ENCODE data around the gene LRRC55.
"Not testable (repeated sequence)": the region's sequence is repeated elsewhere in the genome, so short reads cannot be mapped to it uniquely, and the experiment has no call there.

The LRRC55 gene

DNA sequence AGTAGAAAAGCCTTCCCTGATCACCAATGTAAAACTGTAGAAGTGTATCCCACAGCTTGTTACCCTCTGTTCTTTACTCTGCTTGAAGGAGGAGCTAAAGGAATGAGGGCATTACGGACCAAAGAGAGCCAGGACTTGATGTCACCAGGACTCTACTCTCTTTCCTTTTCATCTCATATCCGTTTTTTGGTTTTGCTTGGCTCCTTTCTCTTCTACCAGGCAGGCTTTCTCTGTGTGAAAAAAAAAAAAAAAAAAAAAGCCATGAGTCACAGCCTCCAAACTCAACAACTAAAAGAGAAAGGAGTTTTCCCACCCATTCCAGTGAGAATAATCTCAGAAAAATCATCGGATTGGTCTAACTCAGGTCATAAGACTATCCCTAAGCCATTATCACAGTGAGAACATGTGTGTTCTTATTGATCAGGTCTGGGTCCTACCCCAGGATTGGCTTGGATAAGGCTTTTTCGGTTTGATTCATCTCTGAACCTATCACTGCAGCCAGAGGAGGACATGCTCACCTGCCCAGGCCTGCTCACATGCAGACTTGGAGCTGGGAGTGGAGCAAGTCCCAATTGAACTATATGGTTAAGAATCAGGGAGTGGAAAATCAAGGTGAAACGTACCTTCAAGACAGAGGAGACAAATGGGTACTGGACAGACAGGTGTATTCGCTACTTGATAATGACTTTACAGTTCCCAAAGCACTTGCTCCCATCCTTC is 19.4 kb upstream of the LRRC55 start:
- DNase-seq, result no peak

DNA sequence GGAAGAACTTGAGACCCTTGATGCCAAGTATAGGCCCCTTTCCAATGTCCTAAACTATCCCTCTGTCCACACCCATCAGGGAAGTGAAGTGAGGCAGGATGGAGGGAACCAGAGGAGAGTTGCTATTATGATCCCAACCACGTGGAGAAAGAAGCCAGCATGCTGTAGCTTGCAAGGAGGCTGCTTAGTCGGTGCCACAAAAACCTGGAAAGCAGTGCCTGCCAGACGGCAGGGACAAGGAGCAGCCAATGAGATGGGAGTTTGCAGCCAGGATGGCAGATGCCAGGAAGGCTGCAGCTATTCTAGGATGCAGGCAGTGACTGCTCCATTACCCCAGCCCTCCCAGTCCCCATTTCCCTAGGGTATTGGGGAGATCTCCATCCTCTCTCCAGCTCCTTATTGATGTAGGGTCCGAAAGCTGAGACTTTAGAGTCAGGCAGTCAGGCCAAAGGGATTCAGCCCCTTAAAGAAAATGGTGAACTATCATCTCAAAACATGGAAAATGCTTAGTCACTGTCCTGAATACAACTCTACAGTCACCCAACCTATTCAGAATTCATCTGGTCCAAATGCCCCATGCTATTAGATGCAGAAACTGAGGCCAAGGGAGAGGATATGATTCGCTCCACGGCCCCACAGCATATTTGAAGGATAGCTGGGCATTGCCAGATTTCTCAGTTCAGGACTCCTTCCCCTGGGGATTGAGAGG is 18.4 kb upstream of the LRRC55 start:
- no peak for DNase-seq

DNA sequence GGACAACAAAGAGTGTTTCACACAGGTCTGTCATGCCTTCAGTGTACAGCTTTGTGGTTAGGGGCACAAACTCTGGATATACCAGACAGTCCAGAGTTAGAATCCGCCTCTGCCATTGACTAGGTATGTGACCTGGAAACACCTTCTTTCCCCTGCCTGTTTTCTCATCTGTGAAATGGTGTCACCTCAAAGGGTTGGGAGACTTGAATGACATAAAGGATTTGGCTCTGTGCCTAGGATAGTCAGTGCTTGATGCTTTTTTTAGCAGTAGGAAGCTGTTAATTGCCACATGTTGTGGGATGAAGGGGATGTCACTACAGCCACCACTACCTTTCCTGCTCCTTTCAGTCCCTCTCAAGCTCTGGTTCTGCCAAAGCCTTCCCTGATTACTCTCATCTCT is 17.4 kb upstream of the LRRC55 start:
- no peak for DNase-seq

DNA sequence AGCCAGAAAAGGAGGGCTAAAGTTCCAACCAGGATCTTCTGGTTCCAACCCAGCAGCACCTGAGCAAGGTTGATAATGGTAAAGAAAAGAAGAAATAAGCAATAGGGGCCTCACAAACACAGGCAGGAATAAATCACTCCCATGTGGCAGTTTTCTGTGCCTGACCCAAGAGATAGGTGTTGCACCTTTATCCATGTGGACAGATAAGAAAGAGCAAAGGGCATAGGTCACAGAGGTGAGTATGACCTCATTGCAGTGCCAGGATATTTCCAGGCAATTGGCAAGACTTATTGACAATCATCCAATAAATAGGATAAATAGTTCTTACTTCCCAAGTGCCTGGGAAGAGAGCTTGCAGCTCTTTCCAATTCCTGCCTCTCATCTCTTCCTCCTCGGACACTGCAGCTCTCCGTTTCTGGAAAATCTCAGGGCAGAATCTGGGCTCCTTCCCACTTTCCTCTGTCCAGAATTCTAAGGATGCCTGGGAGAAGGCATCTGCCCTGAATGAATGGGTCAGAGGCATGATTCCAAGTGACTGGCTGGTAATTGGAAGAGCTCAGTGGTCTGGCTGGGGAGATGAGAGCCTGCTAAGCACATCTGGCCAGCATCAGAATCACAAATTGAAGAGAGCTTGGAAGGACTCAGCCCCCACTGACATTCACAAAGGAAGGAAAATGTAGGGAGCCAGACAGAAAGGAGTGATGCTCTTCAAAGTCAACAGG is 14.5 kb upstream of the LRRC55 start:
- no peak for DNase-seq

DNA sequence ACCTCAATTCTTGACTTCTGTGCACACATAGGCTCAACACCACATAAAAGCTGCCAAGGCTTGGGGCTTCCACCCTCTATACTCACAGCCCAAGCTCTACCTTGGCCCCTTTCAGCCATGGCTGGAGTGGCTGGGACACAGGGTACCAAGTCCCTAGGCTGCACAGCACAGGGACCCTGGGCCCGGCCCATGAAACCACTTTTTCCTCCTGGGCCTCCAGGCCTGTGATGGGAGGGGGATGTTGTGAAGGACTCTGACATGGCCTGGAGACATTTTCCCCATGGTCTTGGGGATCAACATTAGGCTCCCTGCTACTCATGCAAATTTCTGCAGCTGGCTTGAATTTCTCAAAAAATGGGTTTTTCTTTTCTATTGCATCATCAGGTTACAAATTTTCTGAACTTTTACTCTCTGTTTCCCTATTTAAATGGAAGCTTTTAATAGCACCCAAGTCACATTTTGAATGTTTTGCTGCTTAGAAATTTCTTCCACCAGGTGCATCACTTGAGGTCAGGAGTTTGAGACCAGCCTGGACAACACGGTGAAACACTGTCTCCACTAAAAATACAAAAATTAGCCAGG is 11.9 kb upstream of the LRRC55 start:
- DNase-seq, result not testable (repeated sequence)

DNA sequence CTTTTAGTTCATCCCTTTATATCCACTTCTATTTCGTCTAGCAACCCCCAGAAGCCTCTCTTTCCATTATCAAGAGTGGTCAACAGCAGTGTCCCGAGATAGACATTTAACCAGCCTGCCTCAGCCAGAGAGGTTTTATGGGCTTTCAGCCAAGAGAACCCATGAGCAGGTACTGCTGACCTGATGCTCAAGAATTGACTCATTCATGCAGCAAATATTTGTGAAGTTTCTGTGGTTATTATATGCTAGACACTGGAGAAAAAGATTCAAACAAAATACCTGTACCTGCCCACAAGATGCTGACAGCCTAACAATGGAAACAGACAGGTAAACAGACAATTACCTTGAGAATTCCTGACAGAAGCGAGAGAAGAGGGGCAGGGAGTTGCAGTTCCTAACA is 9.7 kb upstream of the LRRC55 start:
- no peak for DNase-seq

DNA sequence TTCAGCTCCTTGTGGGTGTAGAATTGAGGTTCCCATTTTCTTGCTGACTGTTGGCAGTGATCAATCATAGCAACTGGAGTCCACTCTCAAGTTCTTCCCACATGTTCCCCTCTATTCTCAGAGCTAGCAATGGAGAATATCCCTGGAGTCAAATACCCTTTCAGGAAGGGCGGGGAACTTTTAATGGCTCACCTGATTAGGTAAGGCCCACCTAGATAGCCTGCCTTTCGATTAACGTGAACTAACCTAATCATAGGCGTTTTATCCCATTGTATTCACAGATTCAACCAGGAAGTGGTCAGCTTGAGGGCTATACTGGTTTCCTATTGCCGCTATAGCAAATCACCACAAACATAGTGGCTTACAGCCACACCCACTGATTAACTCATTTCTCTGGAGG is 7.1 kb upstream of the LRRC55 start:
- DNase-seq, result no peak

DNA sequence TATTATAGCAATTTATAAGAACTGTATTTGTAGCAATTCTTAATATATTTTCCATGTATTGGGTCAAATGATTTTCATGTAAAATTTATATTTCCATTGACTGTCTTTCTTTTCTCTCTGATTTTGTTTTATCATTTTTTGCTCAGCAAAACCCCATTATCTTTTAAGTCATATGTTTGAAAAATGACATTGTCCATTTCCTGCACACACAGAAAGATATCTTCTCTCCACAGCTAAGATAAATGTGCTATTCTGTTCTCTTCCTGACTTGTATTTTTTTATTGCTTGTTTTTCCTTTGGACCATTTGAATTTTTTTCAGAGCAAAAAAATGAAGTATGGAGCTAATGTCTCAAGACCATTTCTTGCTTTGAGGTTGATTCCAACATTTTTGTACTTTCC is 6.3 kb upstream of the LRRC55 start:
- DNase-seq, result no peak

DNA sequence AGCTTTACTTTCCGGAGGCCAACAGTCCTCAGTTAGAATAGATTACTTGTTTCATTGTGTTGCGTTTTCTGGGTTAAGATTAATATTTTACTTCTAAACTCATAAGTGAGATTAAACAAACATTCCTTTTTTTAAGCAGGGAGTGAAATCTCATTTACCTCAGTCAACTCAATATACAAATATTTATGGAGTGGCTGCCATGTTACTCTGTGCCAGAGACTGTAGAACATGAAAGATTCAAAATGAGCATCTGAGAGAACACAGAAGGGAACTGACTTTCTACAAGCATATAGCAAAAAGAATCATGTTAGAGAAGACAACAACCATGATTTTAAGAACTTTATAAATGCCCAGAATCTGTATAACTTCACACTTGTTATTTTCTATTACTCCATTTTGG is 3.4 kb upstream of the LRRC55 start:
- no peak for DNase-seq

DNA sequence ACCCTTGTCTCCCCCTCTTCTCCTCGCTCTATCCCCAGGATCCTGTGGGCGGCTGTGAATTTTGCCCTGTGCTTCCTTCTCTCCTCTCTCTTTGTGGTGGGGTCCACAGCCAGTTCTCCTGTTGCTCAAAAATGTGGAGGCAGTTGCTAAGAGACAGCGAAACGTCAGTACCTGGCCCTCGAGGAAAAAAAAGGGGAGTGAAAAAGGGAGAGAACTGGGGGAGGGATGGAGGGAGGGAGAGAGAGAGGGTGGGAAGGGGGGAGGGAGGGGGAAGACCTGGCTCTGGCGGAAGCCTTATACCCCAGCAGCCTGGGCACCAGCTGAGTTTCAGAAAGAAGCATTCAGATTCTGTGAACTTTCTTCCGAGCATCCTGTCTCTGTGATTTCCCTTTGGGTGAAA is 2.1 kb upstream of the LRRC55 start:
- no peak for DNase-seq

DNA sequence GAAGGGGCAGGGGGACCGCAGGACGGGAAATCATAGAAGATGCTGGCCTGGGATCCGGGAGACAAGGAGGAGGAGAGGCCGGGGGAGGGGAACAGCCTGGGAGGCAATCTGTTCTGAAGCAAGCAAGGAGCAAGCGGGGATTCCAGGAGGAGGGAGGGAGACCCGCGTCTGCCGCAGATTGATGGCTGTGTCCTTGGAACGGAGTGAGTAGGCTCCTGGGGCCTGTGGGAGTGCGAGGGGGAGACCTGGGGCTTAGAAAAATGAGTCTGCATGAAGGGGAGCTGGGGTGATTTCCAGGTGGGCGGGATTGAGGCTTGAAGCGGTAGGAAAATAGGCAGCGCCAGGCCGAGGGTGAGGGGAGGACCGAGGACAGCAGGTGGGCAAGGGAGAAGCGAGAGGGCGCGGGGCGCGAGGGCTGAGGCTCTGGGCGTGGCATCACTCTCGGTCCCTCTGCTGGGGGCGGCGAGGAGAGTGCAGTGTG is 1.6 kb upstream of the LRRC55 start:
- DNase-seq, result no peak

DNA sequence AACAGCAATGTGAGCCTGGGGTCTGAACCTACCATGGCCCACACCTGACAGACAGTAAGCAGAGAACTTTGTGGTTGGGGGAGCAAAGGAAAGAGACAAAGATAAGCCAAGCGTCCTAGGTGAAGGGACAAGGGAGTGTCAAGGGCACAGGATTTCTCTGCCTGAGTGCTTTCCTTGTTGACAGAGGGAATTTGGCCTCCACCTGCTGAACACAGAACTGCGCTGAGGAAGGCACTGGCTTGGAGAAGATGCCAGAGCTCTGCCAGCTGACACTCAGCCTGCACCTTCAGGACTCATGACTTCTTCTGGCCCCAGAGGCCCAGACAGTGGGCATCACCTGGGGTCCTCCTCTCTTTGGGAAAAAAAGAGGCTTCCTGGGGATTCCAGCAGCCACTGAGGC is 789 bp upstream of the LRRC55 start:
- DNase-seq, result no peak

DNA sequence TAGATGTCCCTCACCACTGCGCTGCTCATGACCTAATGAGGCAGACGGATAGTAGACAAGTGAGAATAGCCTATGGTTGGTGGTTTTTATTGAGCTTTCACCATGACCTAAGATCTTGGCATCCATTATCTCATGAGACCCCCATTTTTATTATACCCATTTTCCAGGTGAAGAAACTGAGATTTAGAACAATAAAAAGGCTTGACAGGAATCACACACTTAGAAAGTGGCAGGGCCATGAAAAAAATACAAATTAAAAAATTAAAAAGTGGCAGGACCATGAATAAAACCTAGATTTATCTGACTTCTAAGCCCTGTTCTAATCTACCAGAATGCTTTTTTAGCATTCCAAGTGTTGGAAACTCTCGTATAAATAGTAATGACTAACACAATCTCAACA is 1.1 kb downstream of the LRRC55 start:
- no peak for DNase-seq

DNA sequence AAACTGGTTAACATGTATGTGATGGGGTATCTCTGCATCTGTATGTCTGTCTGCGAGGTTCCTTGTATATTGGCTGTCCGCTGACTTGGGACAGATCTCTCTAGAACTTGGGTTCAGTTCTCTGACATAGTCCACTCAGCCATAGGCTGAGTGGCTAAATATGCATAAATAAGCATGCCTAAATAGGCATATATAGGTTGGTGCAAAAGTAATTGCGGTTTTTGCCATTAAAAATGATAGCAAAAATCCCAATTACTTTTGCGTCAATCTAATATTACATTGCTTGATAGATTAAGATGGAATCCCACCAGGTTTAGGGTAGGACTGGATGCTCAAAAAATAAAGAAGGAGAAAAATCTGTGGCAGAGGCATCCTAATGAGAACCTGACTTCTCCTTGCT is 8.8 kb downstream of the LRRC55 start:
- no peak for DNase-seq

DNA sequence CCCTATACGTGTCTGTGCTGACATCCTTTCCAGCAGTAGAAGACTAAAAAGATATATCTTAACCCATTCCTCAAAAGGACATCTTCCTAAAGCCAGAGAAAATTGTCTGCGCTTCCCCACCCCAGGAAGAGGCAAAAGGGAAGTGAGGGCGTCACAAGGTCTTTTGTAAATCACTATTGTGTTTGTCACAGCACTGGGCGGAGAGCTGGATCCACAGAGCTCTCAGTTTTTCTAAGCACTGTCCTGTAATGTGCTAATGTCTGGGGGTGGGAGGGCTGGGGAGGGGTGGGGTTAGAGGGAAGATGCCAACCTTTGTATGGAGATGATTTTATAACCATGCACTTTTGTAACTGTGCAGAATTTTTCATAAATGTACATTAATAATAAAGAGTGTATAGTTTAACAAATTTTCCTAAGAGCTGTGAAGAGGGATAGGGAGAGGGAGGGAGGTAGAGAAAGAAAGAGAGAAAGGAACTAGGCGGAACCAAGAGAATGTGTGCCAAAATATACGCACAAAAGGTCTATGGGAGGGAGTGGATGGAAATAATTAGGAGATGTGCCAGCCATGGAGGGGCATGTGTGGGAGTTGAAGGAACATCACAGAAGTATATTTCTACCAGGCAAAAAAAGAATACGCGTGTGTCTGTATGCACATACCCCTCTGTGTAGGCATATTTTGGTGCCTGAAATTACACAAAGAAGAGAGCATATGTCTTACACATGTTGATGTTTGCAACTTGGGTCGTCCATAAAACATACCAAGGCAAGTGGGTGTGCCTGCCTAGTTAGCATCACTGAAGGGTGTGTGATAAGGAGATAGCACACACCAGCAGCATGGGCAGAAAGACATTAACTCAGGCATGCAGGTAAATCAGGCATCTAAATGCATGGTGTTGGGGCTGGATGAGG is 9.8 kb downstream of the LRRC55 start:
- DNase-seq, result no peak

DNA sequence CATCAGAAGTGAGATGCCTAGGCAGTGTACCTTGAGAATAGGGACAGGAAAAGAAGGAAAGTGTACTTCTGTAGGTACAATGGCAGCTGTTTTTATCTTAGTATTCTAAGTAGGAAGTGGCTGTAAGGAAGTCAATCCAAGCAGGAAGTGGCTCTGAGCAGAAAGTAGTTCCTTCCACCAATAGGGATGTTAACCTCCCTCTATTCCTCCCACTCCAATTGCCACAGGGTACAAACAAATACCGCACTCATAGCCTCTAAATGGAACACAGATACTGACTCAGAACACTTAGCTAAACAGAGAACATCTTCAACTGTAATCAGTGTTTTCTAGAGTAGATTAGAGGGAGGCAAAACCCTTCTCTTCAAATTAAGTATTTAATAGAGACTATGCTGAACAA is 10.6 kb downstream of the LRRC55 start:
- DNase-seq, result no peak

DNA sequence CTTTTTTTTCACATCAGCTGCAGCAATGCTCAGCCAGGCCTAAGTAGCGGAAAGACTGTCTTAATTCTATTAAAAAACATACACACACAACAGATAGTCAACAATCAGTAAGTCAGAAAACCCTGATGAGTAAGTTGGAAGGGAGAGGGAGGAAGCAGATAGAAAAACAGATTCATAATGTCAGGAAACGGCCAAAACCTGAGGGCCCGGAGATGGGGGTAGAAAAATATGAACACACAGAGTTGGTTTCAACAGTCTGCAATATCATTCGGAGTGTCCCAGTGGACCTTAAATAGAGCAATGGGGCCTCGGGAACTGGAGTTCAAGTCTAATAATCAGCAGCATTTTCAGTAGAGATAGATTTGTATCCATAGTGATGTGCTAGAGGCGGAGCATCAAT is 14.8 kb downstream of the LRRC55 start:
- no peak for DNase-seq

DNA sequence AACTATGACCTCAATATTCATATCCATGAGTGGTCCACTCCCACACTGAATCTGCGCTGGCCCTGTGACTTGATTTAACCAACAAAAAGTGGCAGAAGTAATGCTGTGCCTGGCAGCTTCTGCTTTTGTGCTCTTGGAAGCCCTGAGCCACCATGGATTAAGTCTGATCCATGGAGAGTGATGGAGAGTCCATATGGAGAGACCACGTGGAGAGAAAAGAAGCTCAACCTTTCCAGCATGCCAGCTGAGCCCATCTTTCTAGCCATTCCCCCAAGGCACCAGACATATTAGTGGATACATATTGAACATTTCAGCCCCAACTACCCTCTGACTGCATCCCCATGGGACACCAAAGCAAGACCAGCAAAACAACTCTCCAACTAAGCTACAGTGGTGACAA is 16.0 kb downstream of the LRRC55 start:
- no peak for DNase-seq

DNA sequence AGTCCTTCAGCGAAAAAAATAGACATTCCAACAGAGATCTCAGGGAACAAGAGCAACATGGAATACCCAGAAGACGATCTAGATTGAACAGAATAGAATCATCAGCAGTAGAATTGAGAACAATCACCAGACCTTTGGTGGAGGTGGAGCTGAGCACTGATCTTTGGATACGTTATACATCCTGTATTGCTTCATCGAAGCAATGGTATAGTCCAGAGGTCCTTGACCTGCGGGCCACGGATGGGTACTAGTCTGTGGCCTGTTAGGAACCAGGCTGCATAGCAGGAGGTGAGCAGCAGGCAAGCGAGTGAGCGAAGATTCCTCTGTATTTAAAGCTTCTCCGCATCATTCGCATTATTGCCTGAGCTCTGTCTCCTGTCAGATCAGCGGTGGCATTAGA is 17.6 kb downstream of the LRRC55 start:
- DNase-seq, result no peak

DNA sequence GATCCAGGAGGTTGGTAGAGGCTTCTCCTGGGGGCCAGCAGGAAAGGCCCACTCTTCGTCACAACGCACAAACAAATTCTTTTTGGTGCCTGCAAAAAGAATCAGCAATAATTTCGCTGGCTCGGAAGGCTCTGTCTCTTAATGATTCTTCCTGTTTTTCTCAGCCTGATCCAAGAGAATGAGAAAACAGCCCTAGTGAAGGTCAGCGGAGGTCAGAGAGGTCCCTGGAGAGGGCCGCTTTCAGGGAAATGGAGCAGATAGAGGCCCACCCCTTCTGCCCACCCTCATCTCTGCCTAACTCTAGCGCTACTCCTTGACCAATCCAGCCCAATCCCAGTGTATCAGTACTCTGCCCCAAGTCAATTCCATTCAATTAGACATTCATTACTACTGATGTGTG is 19.2 kb downstream of the LRRC55 start:
- DNase-seq, result no peak

DNA sequence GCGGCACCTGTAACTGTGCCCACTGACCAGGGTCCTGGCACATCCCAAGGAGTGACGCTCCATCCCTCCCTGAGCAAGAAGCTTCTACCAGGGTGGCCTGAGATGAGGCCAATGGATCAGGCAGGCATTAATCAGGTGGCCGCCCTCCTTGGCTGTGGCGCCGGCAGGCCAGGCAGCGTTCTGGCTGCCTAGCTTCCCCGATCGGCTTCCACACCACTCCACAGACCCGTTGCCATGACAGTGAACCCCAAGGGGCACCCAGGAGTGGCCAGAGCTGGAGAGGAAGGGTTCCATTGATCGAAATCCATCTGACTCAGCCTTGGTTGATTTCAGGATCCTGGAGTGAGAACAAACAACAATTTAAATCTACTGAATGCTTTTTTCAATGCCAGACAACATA is 20.5 kb downstream of the LRRC55 start:
- no peak for DNase-seq

DNA sequence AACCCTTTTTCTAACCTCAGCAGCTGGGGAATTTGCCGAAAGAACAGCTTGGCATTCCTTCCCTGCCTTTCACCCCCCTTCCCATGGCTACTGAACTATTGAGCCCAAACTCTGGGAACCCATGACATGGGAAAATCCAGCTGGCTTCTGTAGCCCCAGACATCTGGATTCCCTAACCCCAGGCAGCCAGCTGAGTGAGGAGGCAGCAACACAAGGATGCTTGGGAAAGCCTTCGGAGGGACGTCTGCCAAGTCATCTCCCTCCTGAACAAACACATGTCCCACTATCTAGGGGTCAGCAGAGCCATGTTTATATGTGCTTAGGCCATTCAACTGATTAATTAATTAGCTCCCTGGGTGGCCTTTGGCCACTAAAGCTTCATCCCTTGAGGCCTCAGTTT is 21.6 kb downstream of the LRRC55 start:
- no peak for DNase-seq
